Effector memory CD8-positive, alpha-beta T cell (primary cell): Measurements from ENCODE around the gene TRPM2.

ENCODE experiments used
- ATAC-seq: fragments of 150-1000 bp; cut with Tn5 transposase; replicated peaks from 2 replicates; pipeline ENCODE4 v1.10.0; 2021; ENCODE audit warnings: mild to moderate bottlenecking, moderate library complexity
- DNase-seq, 3 experiments: peaks; one replicate each; pipeline ENCODE4 v3.0.0; 2021
- H3K27ac Mint-ChIP-seq, 2 donors: one replicate each; pipeline ENCODE4 v1.8.0; 2022; ENCODE audit warnings: mild to moderate bottlenecking in 2 of 2, mixed read lengths in 2 of 2, moderate library complexity in 2 of 2
- H3K27me3 Mint-ChIP-seq, 2 donors: one replicate each; pipeline ENCODE4 v1.8.0; 2022; ENCODE audit warnings: mixed read lengths in 2 of 2
- H3K36me3 Mint-ChIP-seq: one replicate; pipeline ENCODE4 v1.8.0; 2022; ENCODE audit warnings: mild to moderate bottlenecking, moderate library complexity, mixed read lengths; ENCODE audit not compliant: insufficient read depth
- H3K4me1 Mint-ChIP-seq, 2 donors: one replicate each; pipeline ENCODE4 v1.8.0; 2022; ENCODE audit warnings: low read depth in 2 of 2, mixed read lengths in 2 of 2
- H3K4me3 Mint-ChIP-seq, 2 donors: one replicate each; pipeline ENCODE4 v1.8.0; 2022; ENCODE audit warnings: mild to moderate bottlenecking in 2 of 2, mixed read lengths in 2 of 2, moderate library complexity in 2 of 2
- H3K9me3 Mint-ChIP-seq, 2 donors: one replicate each; pipeline ENCODE4 v1.8.0; 2022; ENCODE audit warnings: mixed read lengths in 2 of 2

Gene TRPM2

DNA sequence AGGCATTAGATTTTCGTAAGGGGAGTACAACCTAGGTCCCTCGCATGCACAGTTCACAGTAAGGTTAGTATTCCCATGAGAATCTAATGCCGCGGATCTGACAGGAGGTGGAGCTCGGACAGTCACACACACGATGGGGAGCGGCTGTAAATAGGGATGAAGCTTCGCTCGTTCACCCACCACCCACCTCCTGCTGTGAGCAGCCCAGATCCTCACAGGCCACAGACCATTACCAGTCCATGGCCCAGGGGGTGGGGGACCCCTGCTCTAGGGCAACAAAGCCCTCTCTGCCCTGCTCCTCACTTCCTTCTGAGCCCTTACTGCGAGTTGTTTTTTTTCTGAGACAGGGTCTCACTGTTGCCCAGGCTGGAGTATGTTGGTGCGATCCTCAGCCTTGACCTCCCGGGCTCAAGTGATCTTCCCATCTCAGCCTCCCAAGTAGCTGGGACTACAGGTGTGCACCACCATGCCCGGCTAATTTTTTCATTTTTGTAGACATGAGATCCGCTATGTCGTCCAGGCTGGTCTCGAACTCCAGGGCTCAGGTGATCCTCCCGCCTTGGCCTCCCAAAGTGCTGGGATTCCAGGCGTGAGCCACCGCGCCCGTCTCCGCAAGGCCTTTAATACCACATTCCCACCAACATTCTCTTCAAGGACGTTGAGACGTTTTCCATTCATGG, 21.3 kb downstream of the TRPM2 start:
- peaks cover 29% of the 10 kb centered on the region in 2 donors for H3K4me1 Mint-ChIP-seq
- H3K9me3 Mint-ChIP-seq: peaks cover 0 to 4% of the 10 kb centered on the region in 2 donors
- H3K27ac Mint-ChIP-seq: peak overlapping the region; percentile 29 to 59
- peaks cover 5% of the 10 kb centered on the region for H3K36me3 Mint-ChIP-seq
- H3K27me3 Mint-ChIP-seq: peaks cover 5 to 10% of the 10 kb centered on the region in 2 donors
- DNase-seq (no peak), ATAC-seq (no peak)
- peak overlapping the region; percentile 65 to 77 for H3K4me3 Mint-ChIP-seq

DNA sequence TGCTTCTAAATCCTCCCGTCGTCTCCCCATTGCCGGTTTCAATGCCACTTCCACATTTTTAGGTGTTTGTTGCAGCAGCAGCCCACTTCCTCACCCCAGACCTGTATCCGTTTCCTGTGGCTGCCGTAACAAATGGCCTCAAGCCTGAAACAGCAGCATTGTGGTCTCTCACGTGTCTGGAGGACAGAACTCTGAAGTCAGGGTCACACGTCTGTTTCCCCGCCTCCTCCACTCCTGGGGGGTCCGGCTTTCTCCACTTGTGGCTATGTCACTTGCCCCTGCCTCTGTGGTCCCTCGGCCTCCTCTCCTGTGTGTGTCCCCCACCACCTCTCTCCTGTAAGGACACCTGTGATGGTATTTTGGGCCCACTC, 21.8 kb downstream of the TRPM2 start:
- peaks cover 29% of the 10 kb centered on the region in 2 donors for H3K4me1 Mint-ChIP-seq
- H3K27ac Mint-ChIP-seq: peak overlapping the region; percentile 29 to 59
- DNase-seq (peak; percentile 39 to 50 (median 43)), ATAC-seq (peak; percentile 97)
- H3K36me3 Mint-ChIP-seq: peaks cover 5% of the 10 kb centered on the region
- H3K9me3 Mint-ChIP-seq: peaks cover 0 to 4% of the 10 kb centered on the region in 2 donors
- H3K4me3 Mint-ChIP-seq: peak overlapping the region; percentile 65 to 77
- H3K27me3 Mint-ChIP-seq: peaks cover 5 to 10% of the 10 kb centered on the region in 2 donors

DNA sequence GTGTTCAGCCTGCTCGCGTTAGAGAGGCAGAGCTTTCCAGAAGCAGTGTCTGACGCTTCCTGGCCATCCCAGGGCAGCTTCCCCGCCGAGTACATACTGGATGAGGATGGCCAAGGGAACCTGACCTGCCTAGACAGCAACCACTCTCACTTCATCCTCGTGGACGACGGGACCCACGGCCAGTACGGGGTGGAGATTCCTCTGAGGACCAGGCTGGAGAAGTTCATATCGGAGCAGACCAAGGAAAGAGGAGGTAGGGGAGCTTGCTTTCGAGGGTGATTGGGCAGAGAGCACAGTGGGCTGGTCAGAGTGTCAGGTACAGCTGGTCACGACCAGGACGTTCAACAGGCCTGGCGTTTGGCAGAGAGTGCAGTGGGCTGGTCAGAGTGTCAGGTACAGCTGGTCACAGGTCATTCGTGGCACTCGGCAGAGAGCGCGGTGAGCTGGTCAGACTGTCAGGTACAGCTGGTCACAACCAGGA, 22.4 kb downstream of the TRPM2 start:
- no peak overlapping the region for H3K27ac Mint-ChIP-seq
- peak overlapping the region; percentile 65 to 77 for H3K4me3 Mint-ChIP-seq
- peaks cover 5% of the 10 kb centered on the region for H3K36me3 Mint-ChIP-seq
- peaks cover 29 to 32% of the 10 kb centered on the region in 2 donors for H3K4me1 Mint-ChIP-seq
- H3K27me3 Mint-ChIP-seq: peaks cover 5 to 10% of the 10 kb centered on the region in 2 donors
- DNase-seq: no peak
- peaks cover 0 to 4% of the 10 kb centered on the region in 2 donors for H3K9me3 Mint-ChIP-seq
- ATAC-seq: no peak

DNA sequence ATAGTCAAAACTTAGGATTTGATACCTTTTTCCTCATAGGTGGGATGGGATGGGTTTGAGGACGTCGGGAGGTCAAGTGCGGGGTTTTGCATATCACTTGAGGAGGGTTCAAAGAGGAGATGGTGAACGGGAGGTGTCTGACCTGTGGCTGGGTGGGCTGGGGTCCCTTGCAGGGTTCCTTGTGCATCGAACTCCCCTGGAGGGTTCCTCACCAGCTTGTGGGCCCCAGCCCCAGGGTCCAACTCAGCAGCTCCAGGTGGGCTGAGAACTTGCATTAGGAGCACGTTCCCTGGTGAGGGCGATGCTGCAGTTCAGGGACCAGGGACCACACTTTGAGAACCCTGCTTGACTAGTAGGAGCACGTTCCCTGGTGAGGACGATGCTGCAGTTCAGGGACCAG, 23.2 kb downstream of the TRPM2 start:
- DNase-seq (no peak), ATAC-seq (no peak)
- Mint-ChIP-seq H3K4me3 (no peak overlapping the region), H3K9me3 (peaks cover 0 to 3% of the 10 kb centered on the region in 2 donors), H3K27ac (no peak overlapping the region), H3K27me3 (peaks cover 5 to 10% of the 10 kb centered on the region in 2 donors), H3K36me3 (peaks cover 5% of the 10 kb centered on the region), H3K4me1 (peaks cover 26 to 31% of the 10 kb centered on the region in 2 donors)

DNA sequence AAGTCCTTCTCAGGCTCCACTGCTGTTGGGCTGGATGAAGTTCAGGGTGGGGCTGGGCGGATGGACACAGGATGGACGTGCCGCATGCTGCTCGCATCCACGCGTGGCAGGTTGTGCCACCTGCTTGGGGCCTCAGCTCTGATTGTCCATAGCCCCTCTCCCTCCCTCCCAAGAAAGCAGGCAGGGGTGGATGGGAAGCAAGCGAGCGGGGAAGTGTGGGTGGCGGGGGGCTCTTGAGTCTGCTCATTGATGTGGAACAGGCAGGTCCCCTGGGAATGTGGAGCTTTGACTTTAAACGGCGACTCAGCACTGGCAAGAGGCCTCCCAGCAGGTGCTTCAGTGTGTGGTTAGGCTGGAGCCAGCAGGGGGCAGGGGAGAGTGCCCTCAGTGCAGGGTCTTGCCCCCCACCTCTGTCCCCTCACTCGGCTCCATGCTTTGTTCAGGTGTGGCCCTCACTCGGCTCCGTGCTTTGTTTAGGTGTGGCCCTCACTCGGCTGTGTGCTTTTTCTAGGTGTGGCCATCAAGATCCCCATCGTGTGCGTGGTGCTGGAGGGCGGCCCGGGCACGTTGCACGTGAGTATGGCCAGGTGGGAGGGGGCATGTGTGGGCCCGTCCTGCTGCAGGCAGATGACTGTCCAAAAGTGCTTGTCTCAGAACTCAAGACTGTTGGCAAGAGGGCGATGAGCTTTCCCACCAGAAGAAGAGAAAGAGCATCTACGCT, 23.9 kb downstream of the TRPM2 start:
- Mint-ChIP-seq H3K4me3 (no peak overlapping the region), H3K27ac (no peak overlapping the region), H3K27me3 (peaks cover 5 to 10% of the 10 kb centered on the region in 2 donors), H3K36me3 (peaks cover 5% of the 10 kb centered on the region), H3K9me3 (peaks cover 0 to 4% of the 10 kb centered on the region in 2 donors), H3K4me1 (peaks cover 26 to 31% of the 10 kb centered on the region in 2 donors)
- no peak for DNase-seq
- no peak for ATAC-seq

DNA sequence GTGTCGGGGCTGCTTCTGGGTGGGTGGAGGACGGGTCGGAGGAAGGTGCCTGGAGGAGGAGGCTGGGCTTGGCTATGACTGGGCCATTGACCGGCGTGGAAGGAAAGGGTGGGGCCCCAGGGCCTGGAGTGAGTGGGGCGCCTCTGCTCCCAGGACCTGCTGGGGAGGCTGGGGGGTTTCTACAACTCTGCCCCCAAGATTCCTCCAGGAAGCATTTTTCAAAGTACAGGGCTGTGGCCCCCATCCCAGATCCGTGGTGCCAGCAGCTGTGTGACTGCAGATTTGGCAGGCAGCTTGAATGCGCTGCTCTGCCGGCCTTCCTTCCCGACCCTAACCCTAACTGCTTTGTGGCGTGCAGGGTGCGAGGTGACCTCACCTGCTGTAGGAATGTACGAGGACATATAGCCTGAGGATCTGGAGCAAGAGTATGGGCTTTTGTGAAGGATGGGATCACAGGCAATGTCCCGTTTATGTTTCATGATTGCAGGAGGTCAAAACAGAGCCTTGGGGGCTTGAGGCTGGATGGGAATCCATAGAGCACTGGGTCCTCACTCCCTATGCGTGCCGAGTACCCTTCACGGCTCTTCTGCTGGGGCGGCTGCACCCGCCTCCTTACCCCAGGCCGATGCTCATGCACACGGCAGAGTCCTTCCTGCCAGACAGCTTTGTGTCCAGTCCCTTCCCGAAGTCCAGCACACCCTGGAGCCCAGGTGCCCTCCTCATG, 24.7 kb downstream of the TRPM2 start:
- Mint-ChIP-seq H3K9me3 (peaks cover 0 to 4% of the 10 kb centered on the region in 2 donors), H3K27me3 (peaks cover 5 to 10% of the 10 kb centered on the region in 2 donors), H3K4me1 (peaks cover 26 to 31% of the 10 kb centered on the region in 2 donors), H3K4me3 (no peak overlapping the region), H3K27ac (no peak overlapping the region), H3K36me3 (peaks cover 5% of the 10 kb centered on the region)
- no peak for ATAC-seq
- DNase-seq: no peak

DNA sequence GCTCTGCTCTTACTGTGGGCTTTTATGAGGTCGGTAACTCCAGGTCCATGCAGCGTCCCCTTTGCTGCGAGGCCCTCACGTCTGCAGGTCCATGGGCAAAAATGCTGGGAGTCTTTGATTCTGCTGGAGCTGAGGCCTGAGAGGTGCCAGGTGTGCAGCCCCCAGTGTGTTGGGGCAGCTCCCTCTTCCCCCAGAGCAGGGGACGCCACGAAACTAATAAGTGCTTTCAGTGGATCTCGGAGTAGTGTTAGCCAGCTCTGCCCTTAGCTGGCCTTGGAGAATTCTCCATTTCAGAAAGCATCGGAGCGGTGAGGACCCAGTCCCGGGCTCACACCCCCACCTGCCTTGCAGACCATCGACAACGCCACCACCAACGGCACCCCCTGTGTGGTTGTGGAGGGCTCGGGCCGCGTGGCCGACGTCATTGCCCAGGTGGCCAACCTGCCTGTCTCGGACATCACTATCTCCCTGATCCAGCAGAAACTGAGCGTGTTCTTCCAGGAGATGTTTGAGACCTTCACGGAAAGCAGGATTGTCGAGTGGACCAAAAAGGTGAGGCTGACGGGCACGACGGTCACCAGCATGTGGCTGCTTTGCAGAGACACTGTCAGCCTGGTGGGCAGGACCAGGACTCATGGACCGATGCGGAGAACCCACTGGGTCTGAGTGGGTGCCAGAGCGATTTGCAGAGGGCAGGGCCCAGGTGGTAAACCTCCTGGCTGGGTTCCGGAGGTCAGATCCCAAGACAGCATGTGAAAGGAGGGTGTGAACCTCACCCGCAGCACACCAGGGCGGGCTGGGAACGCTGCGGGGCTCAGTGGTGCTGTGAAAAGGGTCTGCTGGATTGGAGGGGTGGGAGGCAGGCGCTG, 25.5 kb downstream of the TRPM2 start:
- peaks cover 5% of the 10 kb centered on the region for H3K36me3 Mint-ChIP-seq
- H3K4me3 Mint-ChIP-seq: no peak overlapping the region
- H3K4me1 Mint-ChIP-seq: peaks cover 24 to 27% of the 10 kb centered on the region in 2 donors
- H3K9me3 Mint-ChIP-seq: peaks cover 5 to 6% of the 10 kb centered on the region in 2 donors
- ATAC-seq: no peak
- no peak overlapping the region for H3K27ac Mint-ChIP-seq
- DNase-seq: no peak
- peaks cover 5 to 10% of the 10 kb centered on the region in 2 donors for H3K27me3 Mint-ChIP-seq

DNA sequence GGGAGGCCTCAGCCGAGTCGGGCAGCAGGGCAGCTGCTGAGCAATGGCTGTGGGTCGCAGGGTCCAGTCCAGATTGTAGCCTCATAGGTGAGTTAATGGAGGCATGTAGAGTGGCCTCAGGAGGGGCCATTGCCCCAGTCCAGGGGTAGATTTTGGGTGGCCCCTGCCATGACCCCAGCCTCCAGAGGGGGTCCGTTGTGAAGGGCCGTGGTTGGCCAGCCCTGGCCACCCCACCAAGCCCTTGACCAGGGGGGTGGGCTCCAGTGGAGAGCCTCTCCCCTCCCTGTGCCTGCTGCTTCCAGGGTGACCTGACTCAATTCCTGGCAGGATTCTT, 26.1 kb downstream of the TRPM2 start:
- peaks cover 21% of the 10 kb centered on the region in 2 donors for H3K4me1 Mint-ChIP-seq
- no peak for ATAC-seq
- peaks cover 5 to 10% of the 10 kb centered on the region in 2 donors for H3K27me3 Mint-ChIP-seq
- H3K4me3 Mint-ChIP-seq: no peak overlapping the region
- H3K9me3 Mint-ChIP-seq: peaks cover 8 to 11% of the 10 kb centered on the region in 2 donors
- no peak overlapping the region for H3K27ac Mint-ChIP-seq
- DNase-seq: no peak
- H3K36me3 Mint-ChIP-seq: peaks cover 5% of the 10 kb centered on the region

DNA sequence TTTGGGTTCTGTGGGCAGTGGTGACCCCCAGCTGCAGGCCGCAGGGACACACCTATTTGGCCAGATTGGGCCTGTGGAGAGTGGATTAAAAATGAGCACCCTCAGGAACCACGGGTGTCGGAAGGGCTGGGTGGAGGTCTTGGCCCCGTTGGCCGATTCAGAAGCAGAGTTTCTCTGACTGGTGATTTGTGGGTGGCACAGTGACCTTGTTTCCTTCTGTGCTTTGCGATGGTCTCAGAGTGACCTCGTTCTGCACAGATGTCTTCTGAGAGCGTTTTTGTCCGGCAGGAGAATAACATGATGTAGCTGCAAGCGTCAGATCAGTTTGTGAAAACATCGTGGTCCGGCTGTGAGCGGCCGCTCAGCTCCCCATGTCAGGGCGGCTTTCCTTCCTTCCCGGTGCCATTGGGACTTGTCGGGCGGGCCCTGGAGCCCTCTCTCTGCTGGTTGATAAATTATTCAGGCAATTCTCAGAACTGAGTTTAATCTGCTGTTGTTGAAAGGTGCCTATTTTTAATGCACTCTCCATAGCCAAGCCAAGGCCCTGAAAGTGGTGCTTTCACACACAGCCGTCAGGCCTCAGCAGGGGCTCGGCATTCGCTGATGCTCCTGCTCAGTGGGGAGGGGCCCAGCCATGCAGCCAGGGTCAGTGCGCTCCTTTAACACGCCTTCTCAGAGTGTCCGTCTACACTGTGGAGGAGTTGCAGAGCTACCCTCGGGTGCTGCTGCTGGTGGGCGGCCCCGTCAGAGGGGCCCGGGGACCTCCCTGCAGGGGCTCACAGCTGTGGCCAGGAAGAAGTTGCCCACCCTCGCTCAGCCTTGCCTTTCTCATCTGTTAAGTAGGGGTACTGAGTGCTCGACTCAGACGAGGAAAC, 26.8 kb downstream of the TRPM2 start:
- Mint-ChIP-seq H3K27me3 (peaks cover 5 to 10% of the 10 kb centered on the region in 2 donors), H3K4me3 (no peak overlapping the region), H3K4me1 (peaks cover 13 to 14% of the 10 kb centered on the region in 2 donors), H3K27ac (no peak overlapping the region), H3K9me3 (peaks cover 6 to 12% of the 10 kb centered on the region in 2 donors), H3K36me3 (peaks cover under 1% of the 10 kb centered on the region)
- ATAC-seq (no peak), DNase-seq (no peak)

DNA sequence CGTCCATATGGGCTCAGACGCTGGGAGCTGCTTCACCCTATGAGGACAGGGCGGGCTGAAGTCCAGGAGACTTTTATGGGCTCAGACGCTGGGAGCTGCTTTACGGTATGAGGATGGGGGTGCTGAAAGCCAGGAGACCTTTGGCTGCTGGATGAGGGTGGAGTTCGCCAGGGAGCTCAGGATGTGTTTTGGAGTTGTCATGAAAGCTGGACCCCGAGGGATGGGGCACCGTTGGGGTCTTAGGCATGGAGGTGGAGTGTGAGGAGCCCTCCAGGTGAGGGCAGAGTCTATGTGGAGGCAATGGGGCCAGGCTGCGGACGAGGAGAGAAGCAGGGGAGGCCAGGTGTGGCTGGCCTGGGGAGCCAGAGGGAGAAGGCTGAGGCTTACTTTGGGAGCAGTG, 27.5 kb downstream of the TRPM2 start:
- ATAC-seq (no peak), DNase-seq (no peak)
- Mint-ChIP-seq H3K9me3 (peaks cover 7 to 12% of the 10 kb centered on the region in 2 donors), H3K4me3 (no peak overlapping the region), H3K4me1 (peaks cover 7% of the 10 kb centered on the region in 2 donors), H3K27ac (no peak overlapping the region), H3K36me3 (no peaks in the 10 kb centered on the region), H3K27me3 (peaks cover 5 to 10% of the 10 kb centered on the region in 2 donors)

DNA sequence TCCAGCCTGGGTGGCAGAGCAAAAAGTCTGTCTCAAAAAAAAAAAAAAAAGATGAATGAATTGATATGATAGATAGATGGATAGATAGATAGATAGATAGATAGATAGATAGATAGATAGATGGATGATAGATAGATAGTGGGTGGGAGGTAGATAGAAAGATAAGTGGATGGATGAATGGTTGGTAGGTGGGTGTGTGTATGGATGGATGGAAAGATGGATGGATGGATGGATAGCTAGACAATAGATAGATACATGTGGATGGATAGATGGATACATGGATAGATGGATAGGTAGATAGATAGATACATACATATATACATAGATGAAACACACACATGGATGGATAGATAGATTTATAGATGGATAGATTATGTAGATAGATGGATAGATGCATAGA, 28.5 kb downstream of the TRPM2 start:
- H3K4me1 Mint-ChIP-seq: peaks cover 3 to 5% of the 10 kb centered on the region in 2 donors
- no peaks in the 10 kb centered on the region for H3K36me3 Mint-ChIP-seq
- DNase-seq (no peak), ATAC-seq (no peak)
- H3K4me3 Mint-ChIP-seq: no peak overlapping the region
- H3K27ac Mint-ChIP-seq: no peak overlapping the region
- H3K9me3 Mint-ChIP-seq: peaks cover 7 to 12% of the 10 kb centered on the region in 2 donors
- peaks cover 3 to 7% of the 10 kb centered on the region in 2 donors for H3K27me3 Mint-ChIP-seq

DNA sequence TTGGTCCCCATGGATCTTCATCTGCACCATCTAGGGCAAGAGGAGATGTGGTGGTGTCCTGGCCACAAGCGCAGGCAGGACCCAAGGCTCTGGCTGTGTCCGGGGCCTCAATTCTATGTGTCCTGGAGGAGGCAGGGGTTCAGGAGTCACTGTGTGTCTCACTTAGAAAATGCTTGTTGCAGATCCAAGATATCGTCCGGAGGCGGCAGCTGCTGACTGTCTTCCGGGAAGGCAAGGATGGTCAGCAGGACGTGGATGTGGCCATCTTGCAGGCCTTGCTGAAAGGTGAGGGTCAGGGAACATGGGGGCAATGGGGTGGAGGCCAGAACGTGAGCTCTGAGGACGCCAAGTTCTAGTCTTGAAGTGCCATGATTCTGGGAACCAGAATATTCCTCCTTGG, 29.1 kb downstream of the TRPM2 start:
- Mint-ChIP-seq H3K4me3 (no peak overlapping the region), H3K9me3 (peaks cover 7 to 12% of the 10 kb centered on the region in 2 donors), H3K27me3 (peaks cover 0 to under 1% of the 10 kb centered on the region in 2 donors), H3K4me1 (peaks cover 0 to 5% of the 10 kb centered on the region in 2 donors), H3K27ac (no peak overlapping the region), H3K36me3 (no peaks in the 10 kb centered on the region)
- ATAC-seq (no peak), DNase-seq (no peak)
